GM23248 (cell line): Measurements from ENCODE around the gene SPATS2L.

Source experiments
- EZH2 ChIP-seq: fragments of 200-600 bp; sonication (generic); IDR thresholded peaks from 2 replicates; pipeline ENCODE4 v1.6.1; 2018; ENCODE audit warnings: antibody characterized with exemption, mild to moderate bottlenecking; ENCODE audit not compliant: insufficient read depth, poor library complexity, severe bottlenecking
- EZH2phosphoT487 ChIP-seq: fragments of 200-600 bp; sonication (generic); IDR thresholded peaks from 2 replicates; pipeline ENCODE4 v1.6.1; 2018; ENCODE audit warnings: antibody characterized with exemption, moderate library complexity, mild to moderate bottlenecking, low read depth; ENCODE audit not compliant: insufficient read depth

- no peak for TF ChIP-seq EZH2
- no peak for TF ChIP-seq EZH2phosphoT487
Measured at GRCh38 chr2:200454927-200455801, 148.7 kb downstream of the SPATS2L start.
